Measurements from ENCODE around the gene CENPP. TPM values are rescaled to one million over a fixed set of nuclear protein-coding genes. Genes with fewer than 3 reads are reported as not detected.

CENPP gene
- total and polyA plus RNA-seq, 4 donors: 0.62 to 8.7 (median 1.3) TPM

- Histone ChIP-seq H3K9me3 (ENCODE audit: control insufficient read depth in 4 of 4, low read length in 3 of 4) (no peaks in the 10 kb centered on the region), H3K9ac (ENCODE audit: low read depth in 1 of 2, low read length in 2 of 2) (no peak overlapping the region), H3K27me3 (ENCODE audit: control insufficient read depth in 4 of 4, insufficient read depth in 4 of 4, low read length in 3 of 4) (no peaks in the 10 kb centered on the region), H3K36me3 (ENCODE audit: control insufficient read depth in 4 of 4, insufficient read depth in 3 of 4, low read depth in 1 of 4, low read length in 3 of 4) (no peaks in the 10 kb centered on the region), H3K4me3 (ENCODE audit: low read depth in 1 of 3, low read length in 3 of 3) (no peak overlapping the region), H3K27ac (ENCODE audit: low read depth in 1 of 2, low read length in 2 of 2) (no peak overlapping the region), H3K4me1 (ENCODE audit: control insufficient read depth in 4 of 4, insufficient read depth in 4 of 4, low read length in 3 of 4) (no peaks in the 10 kb centered on the region)
- WGBS: 91% methylated on average over 5 of the region's 5 CpGs
- no peak for DNase-seq (ENCODE audit: low spot score)
- TF ChIP-seq FOXA2 (IDR thresholded peaks at IDR 0.05): no peak
Measured at GRCh38 chr9:92439921-92440750, 114.4 kb downstream of the CENPP start.

DNA sequence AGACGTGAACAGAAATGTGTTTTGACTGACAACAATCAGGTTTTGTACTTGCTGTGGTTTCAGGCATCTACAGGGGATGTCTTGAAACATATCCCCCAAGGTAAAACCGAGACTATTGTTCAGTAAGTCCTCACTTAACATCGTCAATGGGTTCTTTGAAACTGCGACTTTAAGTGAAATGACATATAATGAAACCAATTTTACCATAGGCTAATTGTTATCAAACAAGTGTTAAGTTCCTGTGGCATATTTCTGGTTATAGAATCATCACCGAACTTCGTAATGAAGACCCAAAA lies 114.9 kb downstream of the CENPP start:
- no peak overlapping the region for H3K27ac ChIP-seq (ENCODE audit: low read depth in 1 of 2, low read length in 2 of 2)
- WGBS: 89% methylated on average over 6 of the region's 6 CpGs
- DNase-seq (ENCODE audit: low spot score): no peak
- TF ChIP-seq MAX (IDR thresholded peaks at IDR 0.05) (no peak), HNF4G (IDR thresholded peaks at IDR 0.05) (no peak), GABPA (IDR thresholded peaks at IDR 0.05 in 1 of 2, conservative IDR thresholded peaks at IDR 0.05 in 1 of 2) (no peak), REST (IDR thresholded peaks at IDR 0.05) (no peak), ZBTB33 (IDR thresholded peaks at IDR 0.05) (no peak), RXRA (IDR thresholded peaks at IDR 0.05) (no peak)
- TF ChIP-seq, protein P1, sequence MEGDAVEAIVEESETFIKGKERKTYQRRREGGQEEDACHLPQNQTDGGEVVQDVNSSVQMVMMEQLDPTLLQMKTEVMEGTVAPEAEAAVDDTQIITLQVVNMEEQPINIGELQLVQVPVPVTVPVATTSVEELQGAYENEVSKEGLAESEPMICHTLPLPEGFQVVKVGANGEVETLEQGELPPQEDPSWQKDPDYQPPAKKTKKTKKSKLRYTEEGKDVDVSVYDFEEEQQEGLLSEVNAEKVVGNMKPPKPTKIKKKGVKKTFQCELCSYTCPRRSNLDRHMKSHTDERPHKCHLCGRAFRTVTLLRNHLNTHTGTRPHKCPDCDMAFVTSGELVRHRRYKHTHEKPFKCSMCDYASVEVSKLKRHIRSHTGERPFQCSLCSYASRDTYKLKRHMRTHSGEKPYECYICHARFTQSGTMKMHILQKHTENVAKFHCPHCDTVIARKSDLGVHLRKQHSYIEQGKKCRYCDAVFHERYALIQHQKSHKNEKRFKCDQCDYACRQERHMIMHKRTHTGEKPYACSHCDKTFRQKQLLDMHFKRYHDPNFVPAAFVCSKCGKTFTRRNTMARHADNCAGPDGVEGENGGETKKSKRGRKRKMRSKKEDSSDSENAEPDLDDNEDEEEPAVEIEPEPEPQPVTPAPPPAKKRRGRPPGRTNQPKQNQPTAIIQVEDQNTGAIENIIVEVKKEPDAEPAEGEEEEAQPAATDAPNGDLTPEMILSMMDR (IDR thresholded peaks at IDR 0.05; ENCODE audit: low read depth, low read length, missing input control): no peak
- no peak overlapping the region for H3K4me3 ChIP-seq (ENCODE audit: low read depth in 1 of 3, low read length in 3 of 3)
- H3K9ac ChIP-seq (ENCODE audit: low read depth in 1 of 2, low read length in 2 of 2): no peak overlapping the region
- H3K4me1 ChIP-seq (ENCODE audit: control insufficient read depth in 4 of 4, insufficient read depth in 4 of 4, low read length in 3 of 4): no peaks in the 10 kb centered on the region
- no peaks in the 10 kb centered on the region for H3K36me3 ChIP-seq (ENCODE audit: control insufficient read depth in 4 of 4, insufficient read depth in 3 of 4, low read depth in 1 of 4, low read length in 3 of 4)
- no peaks in the 10 kb centered on the region for H3K9me3 ChIP-seq (ENCODE audit: control insufficient read depth in 4 of 4, low read length in 3 of 4)
- no peaks in the 10 kb centered on the region for H3K27me3 ChIP-seq (ENCODE audit: control insufficient read depth in 4 of 4, insufficient read depth in 4 of 4, low read length in 3 of 4)

- Histone ChIP-seq H3K9ac (ENCODE audit: low read depth in 1 of 2, low read length in 2 of 2) (no peak overlapping the region), H3K27me3 (ENCODE audit: control insufficient read depth in 4 of 4, insufficient read depth in 4 of 4, low read length in 3 of 4) (no peaks in the 10 kb centered on the region), H3K27ac (ENCODE audit: low read depth in 1 of 2, low read length in 2 of 2) (no peak overlapping the region), H3K4me1 (ENCODE audit: control insufficient read depth in 4 of 4, insufficient read depth in 4 of 4, low read length in 3 of 4) (no peaks in the 10 kb centered on the region), H3K4me3 (ENCODE audit: low read depth in 1 of 3, low read length in 3 of 3) (no peak overlapping the region), H3K36me3 (ENCODE audit: control insufficient read depth in 4 of 4, insufficient read depth in 3 of 4, low read depth in 1 of 4, low read length in 3 of 4) (no peaks in the 10 kb centered on the region), H3K9me3 (ENCODE audit: control insufficient read depth in 4 of 4, low read length in 3 of 4) (no peaks in the 10 kb centered on the region)
- WGBS: 89% methylated on average over 4 of the region's 4 CpGs
- no peak for DNase-seq (ENCODE audit: low spot score)
- no peak for TF ChIP-seq HNF4G (IDR thresholded peaks at IDR 0.05)
- TF ChIP-seq MAX (IDR thresholded peaks at IDR 0.05): no peak
- TF ChIP-seq FOXA1 (IDR thresholded peaks at IDR 0.05): no peak
- TF ChIP-seq YY1 (IDR thresholded peaks at IDR 0.05): no peak
- no peak for TF ChIP-seq SP1 (IDR thresholded peaks at IDR 0.05)
- TF ChIP-seq EGR1 (IDR thresholded peaks at IDR 0.05; ENCODE audit: low read depth in 2 of 2): no peak
- TF ChIP-seq TAF1 (conservative IDR thresholded peaks at IDR 0.05): no peak
- no peak for TF ChIP-seq RAD21 (IDR thresholded peaks at IDR 0.05)
- no peak for TF ChIP-seq HNF4A (conservative IDR thresholded peaks at IDR 0.05)
- no peak for TF ChIP-seq ZBTB33 (IDR thresholded peaks at IDR 0.05)
- TF ChIP-seq JUND (IDR thresholded peaks at IDR 0.05): no peak
- no peak for TF ChIP-seq GABPA (IDR thresholded peaks at IDR 0.05 in 1 of 2, conservative IDR thresholded peaks at IDR 0.05 in 1 of 2)
Measured at GRCh38 chr9:92444841-92445240, 119.1 kb downstream of the CENPP start.
